Raji (cell line): Measurements from ENCODE around the gene IRF1.

Source experiments
- POLR2A ChIP-seq: IDR thresholded peaks from 2 replicates; pipeline ENCODE4 v1.6.1; 2011; ENCODE audit warnings: low read depth, low read length, control low read depth; ENCODE audit not compliant: insufficient read depth

The IRF1 gene

GRCh38 chr5:132434416-132435286, 55.9 kb downstream of the IRF1 start:
- no peak for TF ChIP-seq POLR2A

- TF ChIP-seq POLR2A = no peak
Measured at GRCh38 chr5:132433141-132433540, 57.4 kb downstream of the IRF1 start.

- TF ChIP-seq POLR2A = no peak
Measured at GRCh38 chr5:132431632-132432031, 58.9 kb downstream of the IRF1 start.
